Right cardiac atrium (tissue), 5 donors: Measurements from ENCODE around the gene PLAC8L1. TPM values are rescaled to one million over a fixed set of nuclear protein-coding genes. Genes with fewer than 3 reads are reported as not detected.
"Not testable (repeated sequence)": the region's sequence is repeated elsewhere in the genome, so short reads cannot be mapped to it uniquely, and the experiment has no call there.

ENCODE experiments used
- ATAC-seq, 2 donors: fragments of 200-7000 bp; cut with Tn5 transposase; one replicate each; pipeline versions ENCODE4 v1.8.0 to v1.9.1; 2020; ENCODE audit warnings: moderate library complexity in 2 of 2, mild to moderate bottlenecking in 1 of 2
- DNase-seq, 3 donors: peaks; one replicate each; pipeline ENCODE4 v3.0.0-alpha.2; 2020
- H3K27ac ChIP-seq: one replicate; pipeline ENCODE4 v1.5.1; 2013; ENCODE audit warnings: mild to moderate bottlenecking, low read length, control low read depth, moderate library complexity
- H3K27me3 ChIP-seq: one replicate; pipeline ENCODE4 v1.6.1; 2013; ENCODE audit not compliant: control insufficient read depth, insufficient read depth
- H3K4me1 ChIP-seq: one replicate; pipeline ENCODE4 v1.6.1; 2013; ENCODE audit warnings: low read length; ENCODE audit not compliant: control insufficient read depth, insufficient read depth
- H3K4me3 ChIP-seq: one replicate; pipeline ENCODE4 v1.5.1; 2013; ENCODE audit warnings: low read length, control low read depth
- H3K9me3 ChIP-seq: one replicate; pipeline ENCODE4 v1.6.1; 2013; ENCODE audit warnings: low read length; ENCODE audit not compliant: control insufficient read depth
- WGBS: extraction: QIAGEN DNeasy Blood & Tissue Kit; methylation state at CpG from one replicate; pipeline ENCODE4 v1.1.7; 2013; 5-methylcytosine and 5-hydroxymethylcytosine counted together
- intact Hi-C, 4 donors: fragments of 100-400 bp; cut with DNase I; formaldehyde crosslinking; loops; one replicate each; pipeline versions ENCODE4 v1.11.0 to v1.14.0; 2022 to 2023
- polyA plus RNA-seq: library from polyadenylated mRNA; stranded (reverse); fragments of 200-250 nt; gene quantifications from one replicate; pipeline ENCODE4 v1.2.3, GENCODE V29; 2013
- total RNA-seq, 4 donors: library from RNA; stranded (reverse); fragmentation: NEBNext Ultra II Directional; extraction: Animal tissue kit (Norgen Biotek cat#: 25700); gene quantifications; one replicate each; pipeline ENCODE4 v1.2.1, GENCODE V29; 2021
- donor health status: healthy with polysubstance abuse.
- donor health status: DM: no; HTN: yes; CAD: no.
- donor health status: DM: no; HTN: no; CAD: no.
- donor health status: DM: no; HTN: yes; CAD: no; lungs with severe emphysema.
- donor health status: DM: yes; HTN: yes; CAD: no.

Gene PLAC8L1
- total and polyA plus RNA-seq, 5 donors = 0.23 TPM; not detected in 4

- no peak overlapping the region for H3K4me3 ChIP-seq
- no peak for DNase-seq
- peaks cover 2% of the 10 kb centered on the region for H3K4me1 ChIP-seq
- no peaks in the 10 kb centered on the region for H3K27me3 ChIP-seq
- ATAC-seq = no peak
- intact Hi-C loops = loop anchor here in 1 of 4 donors (10.0 kb wide), 1 partner anchor 57 kb away; no protein-coding TSS in a partner anchor
- no peaks in the 10 kb centered on the region for H3K9me3 ChIP-seq
- WGBS = 53% methylated on average over 1 of the region's 1 CpG
- no peak overlapping the region for H3K27ac ChIP-seq
Measured at GRCh38 chr5:146111409-146111808, 6.0 kb upstream of the PLAC8L1 start.

- H3K4me3 ChIP-seq = no peak overlapping the region
- no peak for DNase-seq
- intact Hi-C loops = no loop called here
- no peak for ATAC-seq
- H3K27me3 ChIP-seq = no peaks in the 10 kb centered on the region
- H3K9me3 ChIP-seq = no peaks in the 10 kb centered on the region
- 86% methylated on average over 1 of the region's 1 CpG for WGBS
- H3K4me1 ChIP-seq = peaks cover 2% of the 10 kb centered on the region
- no peak overlapping the region for H3K27ac ChIP-seq
Measured at GRCh38 chr5:146109379-146109778, 4.0 kb upstream of the PLAC8L1 start.

DNA sequence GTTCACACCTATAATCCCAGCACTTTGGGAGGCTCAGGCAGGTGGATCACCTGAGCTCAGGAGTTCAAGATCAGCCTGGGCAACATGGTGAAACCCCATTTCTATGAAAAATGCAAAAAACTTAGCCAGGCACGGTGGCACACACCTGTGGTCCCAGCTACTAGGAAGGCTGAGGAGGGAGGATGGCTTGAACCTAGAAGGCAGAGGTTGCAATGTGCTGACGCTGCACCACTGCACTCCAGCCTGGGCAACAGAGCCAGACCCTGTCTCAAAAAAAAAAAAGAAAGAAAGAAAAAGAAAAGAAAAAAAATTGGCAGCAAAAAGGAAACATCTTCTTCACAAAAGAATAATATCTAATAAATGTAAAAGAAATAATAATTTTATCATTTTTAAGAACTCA is 3.5 kb upstream of the PLAC8L1 start:
- H3K27ac ChIP-seq, H3K4me3 ChIP-seq, intact Hi-C loops, DNase-seq, ATAC-seq, H3K9me3 ChIP-seq, H3K27me3 ChIP-seq, H3K4me1 ChIP-seq: not testable (repeated sequence)
- WGBS = 96% methylated on average over 2 of the region's 2 CpGs

DNA sequence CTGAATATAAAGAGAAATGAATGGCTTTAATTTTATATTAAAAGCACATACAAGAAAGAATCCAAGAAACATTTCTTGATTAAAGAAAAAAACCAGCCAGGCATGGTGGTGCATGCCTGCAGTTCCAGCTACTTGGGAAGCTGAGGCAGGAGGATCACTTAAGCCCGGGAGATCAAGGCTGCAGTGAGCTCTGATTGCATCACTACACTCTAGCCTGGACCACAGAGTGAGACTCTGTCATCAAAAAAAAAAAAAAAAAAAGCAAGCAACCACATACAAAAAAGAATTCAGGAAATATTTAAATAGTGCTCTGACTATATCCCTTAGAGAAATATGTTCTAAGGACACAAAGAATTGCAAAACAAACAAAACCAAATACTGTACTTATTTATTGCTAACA is 2.5 kb upstream of the PLAC8L1 start:
- Histone ChIP-seq H3K9me3 (no peaks in the 10 kb centered on the region), H3K4me1 (peaks cover 3% of the 10 kb centered on the region), H3K27me3 (no peaks in the 10 kb centered on the region), H3K27ac (no peak overlapping the region), H3K4me3 (no peak overlapping the region)
- 52% methylated on average over 1 of the region's 1 CpG for WGBS
- DNase-seq (no peak), ATAC-seq (no peak)
- intact Hi-C loops = no loop called here

- Histone ChIP-seq H3K27me3 (no peaks in the 10 kb centered on the region), H3K27ac (peak overlapping the region; percentile 85), H3K4me1 (peaks cover 1% of the 10 kb centered on the region), H3K9me3 (no peaks in the 10 kb centered on the region), H3K4me3 (no peak overlapping the region)
- intact Hi-C loops = no loop called here
- WGBS = 61% methylated on average over 1 of the region's 1 CpG
- DNase-seq (no peak), ATAC-seq (peak; percentile 84 to 93)
Measured at GRCh38 chr5:146103594-146103993, 1.8 kb downstream of the PLAC8L1 start.

- 52% methylated on average over 2 of the region's 2 CpGs for whole genome bisulfite sequencing
- intact Hi-C loops = no loop called here
- Histone ChIP-seq H3K27ac (no peak overlapping the region), H3K4me3 (no peak overlapping the region), H3K4me1 (peaks cover 1% of the 10 kb centered on the region), H3K9me3 (no peaks in the 10 kb centered on the region), H3K27me3 (no peaks in the 10 kb centered on the region)
- no peak for ATAC-seq
- DNase-seq = no peak
Measured at GRCh38 chr5:146101646-146102045, 3.7 kb downstream of the PLAC8L1 start.

DNA sequence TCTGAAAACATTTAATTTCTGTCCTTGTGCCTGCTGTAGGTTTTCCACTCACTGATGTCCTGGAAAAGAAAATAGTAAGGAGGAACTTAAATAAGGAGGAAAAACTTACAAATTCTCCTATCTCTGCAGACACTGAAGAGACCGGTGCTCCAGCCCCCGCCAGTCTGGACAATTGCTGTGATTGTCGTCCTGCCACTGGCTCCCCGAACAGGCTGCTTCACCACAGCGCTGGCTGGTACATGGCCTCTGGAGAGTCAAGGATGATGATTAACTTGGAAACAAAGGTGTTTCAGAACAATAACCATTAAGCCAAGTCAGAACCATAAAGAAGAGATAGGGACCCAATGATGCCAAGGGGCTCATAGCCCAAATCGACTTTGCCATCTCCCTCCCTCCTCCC is 7.3 kb downstream of the PLAC8L1 start:
- Histone ChIP-seq H3K4me1 (no peaks in the 10 kb centered on the region), H3K27me3 (no peaks in the 10 kb centered on the region), H3K4me3 (no peak overlapping the region), H3K27ac (no peak overlapping the region), H3K9me3 (no peaks in the 10 kb centered on the region)
- 80% methylated on average over 6 of the region's 6 CpGs for WGBS
- intact Hi-C loops = no loop called here
- DNase-seq (no peak), ATAC-seq (no peak)

DNA sequence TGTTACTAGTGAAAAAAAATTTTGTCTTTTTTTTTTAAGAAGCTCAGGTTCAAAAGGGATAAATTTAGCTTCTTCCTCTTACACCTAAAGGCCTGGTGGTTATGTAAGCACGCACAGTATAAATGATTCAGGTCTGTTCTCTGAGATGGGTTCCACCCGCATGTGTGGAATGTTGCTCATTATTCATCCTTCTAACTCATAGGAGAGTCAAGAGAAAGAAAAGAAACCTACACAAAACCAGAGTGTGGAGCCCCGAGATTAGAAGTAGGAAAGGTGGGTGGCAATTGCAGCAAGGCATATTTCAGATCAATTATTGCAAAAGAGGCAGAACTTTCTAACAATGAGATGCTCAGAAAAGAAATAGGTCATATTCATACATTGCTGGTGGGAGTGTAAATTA is 13.5 kb downstream of the PLAC8L1 start:
- Histone ChIP-seq H3K27me3 (no peaks in the 10 kb centered on the region), H3K4me1 (no peaks in the 10 kb centered on the region), H3K4me3 (no peak overlapping the region), H3K9me3 (no peaks in the 10 kb centered on the region), H3K27ac (no peak overlapping the region)
- no peak for DNase-seq
- intact Hi-C loops = no loop called here
- 89% methylated on average over 3 of the region's 3 CpGs for WGBS
- no peak for ATAC-seq

DNA sequence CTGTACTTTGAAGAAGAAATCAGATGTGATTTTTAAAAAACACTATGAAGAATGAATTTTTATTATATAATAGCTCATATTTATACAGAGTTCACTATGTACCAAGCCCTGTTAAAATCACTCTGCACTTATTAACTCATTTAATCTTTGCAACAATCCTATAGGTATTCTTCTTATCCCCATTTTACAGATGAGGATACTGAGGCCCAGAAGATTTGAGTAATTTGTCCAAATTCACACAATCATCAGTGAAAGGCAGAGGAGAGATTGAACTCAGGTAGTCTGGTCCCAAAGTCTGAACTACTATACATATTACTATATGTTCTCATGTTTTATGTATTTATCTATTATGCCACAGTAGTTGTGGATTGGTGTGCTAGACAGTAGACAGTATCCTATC is 16.1 kb downstream of the PLAC8L1 start:
- Histone ChIP-seq H3K27ac (no peak overlapping the region), H3K9me3 (no peaks in the 10 kb centered on the region), H3K4me3 (no peak overlapping the region), H3K27me3 (no peaks in the 10 kb centered on the region), H3K4me1 (no peaks in the 10 kb centered on the region)
- DNase-seq (no peak), ATAC-seq (no peak)
- intact Hi-C loops = no loop called here

GRCh38 chr5:146088098-146088497 is 17.3 kb downstream of the PLAC8L1 start:
- H3K9me3 ChIP-seq = no peaks in the 10 kb centered on the region
- intact Hi-C loops = no loop called here
- H3K27me3 ChIP-seq = no peaks in the 10 kb centered on the region
- H3K4me3 ChIP-seq = no peak overlapping the region
- no peaks in the 10 kb centered on the region for H3K4me1 ChIP-seq
- 84% methylated on average over 3 of the region's 3 CpGs for WGBS
- no peak for ATAC-seq
- H3K27ac ChIP-seq = no peak overlapping the region
- DNase-seq = no peak

GRCh38 chr5:146084376-146084775 is 21.0 kb downstream of the PLAC8L1 start:
- Histone ChIP-seq H3K27ac (no peak overlapping the region), H3K4me3 (no peak overlapping the region), H3K27me3 (no peaks in the 10 kb centered on the region), H3K4me1 (peaks cover 2% of the 10 kb centered on the region), H3K9me3 (no peaks in the 10 kb centered on the region)
- DNase-seq (no peak), ATAC-seq (no peak)
- 96% methylated on average over 4 of the region's 4 CpGs for WGBS
- intact Hi-C loops = no loop called here

DNA sequence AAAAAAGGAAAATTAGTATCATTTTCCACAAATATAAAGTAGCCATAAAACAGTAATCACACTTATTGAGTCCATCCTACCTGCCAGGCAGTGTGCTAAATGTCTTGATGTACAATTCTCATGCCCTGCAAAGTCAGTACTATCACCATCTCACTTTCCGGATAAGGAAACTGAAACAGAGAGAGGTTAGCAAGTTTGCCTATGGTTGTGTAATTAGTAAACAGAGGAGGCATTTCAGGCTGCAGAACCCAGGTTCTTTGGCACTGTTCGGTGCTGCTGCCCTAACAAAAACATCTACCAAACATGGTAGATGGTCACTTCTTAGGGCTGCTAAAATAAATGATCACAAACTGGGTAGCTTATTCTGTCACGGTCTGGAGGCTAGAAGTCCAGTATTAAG is 22.6 kb downstream of the PLAC8L1 start:
- Histone ChIP-seq H3K27me3 (no peaks in the 10 kb centered on the region), H3K9me3 (no peaks in the 10 kb centered on the region), H3K27ac (no peak overlapping the region), H3K4me1 (peaks cover 2% of the 10 kb centered on the region), H3K4me3 (no peak overlapping the region)
- no peak for DNase-seq
- ATAC-seq = no peak
- WGBS = 93% methylated on average over 3 of the region's 3 CpGs
- intact Hi-C loops = no loop called here
